Large intestine (tissue), 3 donors: Measurements from ENCODE around the gene PLBD2. TPM values are rescaled to one million over a fixed set of nuclear protein-coding genes. Genes with fewer than 3 reads are reported as not detected.

Experiments
- DNase-seq, 2 donors: peaks; one replicate each; pipeline versions ENCODE4 v3.0.0 to v3.0.0-alpha.2; 2013
- H3K27ac ChIP-seq: one replicate; pipeline ENCODE4 v1.5.1; 2013; ENCODE audit warnings: low read length
- H3K27me3 ChIP-seq: 2 replicates; pipeline ENCODE4 v1.6.1; 2013; ENCODE audit warnings: low read length; ENCODE audit not compliant: control insufficient read depth, insufficient read depth
- H3K36me3 ChIP-seq: 2 replicates; pipeline ENCODE4 v1.6.1; 2013; ENCODE audit warnings: low read length; ENCODE audit not compliant: control insufficient read depth, insufficient read depth
- H3K4me1 ChIP-seq: one replicate; pipeline ENCODE4 v1.6.1; 2013; ENCODE audit warnings: low read length; ENCODE audit not compliant: control insufficient read depth, insufficient read depth
- H3K4me3 ChIP-seq: one replicate; pipeline ENCODE4 v1.5.1; 2013; ENCODE audit warnings: low read length
- H3K9me3 ChIP-seq: one replicate; pipeline ENCODE4 v1.6.1; 2013; ENCODE audit warnings: mild to moderate bottlenecking, low read depth, low read length, moderate library complexity; ENCODE audit not compliant: control insufficient read depth
- WGBS: methylation state at CpG from one replicate; pipeline ENCODE4 v1.1.5; 2013; ENCODE audit warnings: low lambda C conversion rate; ENCODE audit not compliant: insufficient coverage; 5-methylcytosine and 5-hydroxymethylcytosine counted together
- polyA plus RNA-seq: library from polyadenylated mRNA; unstranded; fragments of 120-200 nt; gene quantifications from one replicate; pipeline ENCODE4 v1.2.1, GENCODE V29; 2013

Gene PLBD2
- polyA plus RNA-seq, 1 donor = 21.2 TPM

DNA sequence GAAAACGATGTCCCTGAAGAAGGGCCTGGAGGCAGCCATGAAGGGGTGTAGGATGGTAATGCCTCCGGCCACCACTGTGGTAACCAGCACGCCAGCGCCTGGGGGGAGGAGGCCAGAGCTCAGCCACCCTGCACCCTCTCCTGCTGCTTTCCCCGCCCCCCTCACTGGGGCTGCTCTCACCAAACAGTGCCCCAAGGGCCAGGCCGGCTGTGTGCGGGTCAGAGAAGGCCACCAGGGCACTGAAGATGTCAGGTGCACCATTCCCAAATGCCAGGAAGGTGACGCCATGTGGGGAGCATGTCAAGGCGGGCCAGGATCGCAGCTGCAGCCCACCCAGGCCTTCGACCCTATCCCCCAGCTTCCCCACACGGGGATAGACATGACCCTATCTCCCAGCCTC, 38.0 kb upstream of the PLBD2 start:
- Histone ChIP-seq H3K36me3 (peaks cover 52% of the 10 kb centered on the region), H3K27ac (no peak overlapping the region), H3K9me3 (no peaks in the 10 kb centered on the region), H3K4me1 (no peaks in the 10 kb centered on the region), H3K4me3 (no peak overlapping the region), H3K27me3 (no peaks in the 10 kb centered on the region)
- DNase-seq = no peak
- no CpG with 5 or more reads among the region's 12 CpGs for WGBS

DNA sequence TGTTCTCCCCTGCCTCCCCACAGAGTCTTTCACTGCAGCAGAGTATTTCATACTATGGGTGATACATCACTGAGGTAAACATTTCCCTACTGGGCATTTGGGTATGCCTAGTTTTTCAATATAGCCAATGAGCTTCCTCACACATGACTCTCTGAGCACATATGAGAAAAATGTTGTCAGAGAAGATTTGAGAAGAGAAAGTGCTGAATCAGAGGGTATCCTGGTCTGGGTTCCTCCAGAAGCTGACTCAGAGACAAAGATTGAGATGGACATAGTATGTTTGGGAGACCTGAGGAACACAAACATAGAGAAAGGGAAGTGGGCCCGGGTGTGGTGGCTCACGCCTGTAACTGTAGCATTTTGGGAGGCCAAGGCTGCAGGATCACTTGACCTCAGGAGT, 36.0 kb upstream of the PLBD2 start:
- peaks cover 41% of the 10 kb centered on the region for H3K36me3 ChIP-seq
- no peaks in the 10 kb centered on the region for H3K27me3 ChIP-seq
- no CpG with 5 or more reads among the region's 2 CpGs for WGBS
- no peaks in the 10 kb centered on the region for H3K4me1 ChIP-seq
- no peak overlapping the region for H3K27ac ChIP-seq
- H3K4me3 ChIP-seq = no peak overlapping the region
- no peaks in the 10 kb centered on the region for H3K9me3 ChIP-seq
- no peak for DNase-seq

DNA sequence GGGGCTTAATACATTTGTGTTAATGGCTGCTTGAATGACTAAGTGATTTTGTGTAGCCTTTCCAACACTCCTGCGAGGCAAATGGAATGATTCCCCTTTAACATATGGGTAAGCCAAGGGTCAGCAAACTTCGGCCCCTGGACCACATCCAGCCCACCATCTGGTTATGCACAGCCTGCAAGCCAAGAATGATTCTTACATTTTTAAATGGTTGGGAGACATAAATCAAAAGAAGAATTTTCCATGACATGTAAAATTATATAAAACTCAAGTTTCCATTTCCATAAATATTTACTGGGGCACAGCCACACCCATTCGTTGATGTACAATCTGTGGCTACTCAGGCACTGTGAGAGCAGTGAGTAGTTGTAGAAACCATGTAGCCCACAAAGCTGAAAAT, 32.5 kb upstream of the PLBD2 start:
- WGBS = 83% methylated on average over 1 of the region's 3 CpGs
- peaks cover 41% of the 10 kb centered on the region for H3K36me3 ChIP-seq
- no peak overlapping the region for H3K27ac ChIP-seq
- no peak for DNase-seq
- H3K4me3 ChIP-seq = no peak overlapping the region
- H3K27me3 ChIP-seq = no peaks in the 10 kb centered on the region
- H3K4me1 ChIP-seq = no peaks in the 10 kb centered on the region
- no peaks in the 10 kb centered on the region for H3K9me3 ChIP-seq

DNA sequence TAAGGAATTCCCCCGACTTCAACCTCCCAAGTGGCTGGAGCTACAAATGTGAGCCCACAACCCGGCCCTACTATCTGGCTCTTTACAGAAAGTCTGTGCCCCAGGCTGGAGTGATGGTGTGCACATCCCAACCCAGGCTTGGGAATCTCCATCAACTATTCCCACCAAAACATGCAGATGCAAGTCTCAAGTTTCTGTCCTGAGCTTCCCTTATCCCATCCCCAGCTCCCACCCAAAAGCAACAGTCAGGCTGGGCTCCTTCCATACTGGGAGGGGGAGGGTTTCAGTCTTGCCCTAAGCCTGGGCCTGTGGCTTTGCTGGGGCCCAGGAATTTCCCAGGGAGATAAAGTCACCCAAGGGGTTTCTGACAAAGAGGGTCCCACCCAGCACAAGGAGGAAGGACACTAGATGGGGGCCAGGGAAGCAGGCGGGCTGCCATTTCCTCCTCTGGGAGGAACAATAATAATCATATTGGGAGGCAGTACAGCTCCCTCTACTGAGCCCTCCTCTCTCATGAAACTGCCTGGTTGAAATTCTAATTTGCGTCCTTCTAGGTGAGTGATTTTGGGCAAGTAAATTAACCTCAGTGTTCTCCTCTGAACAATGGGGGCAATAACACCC, 31.5 kb upstream of the PLBD2 start:
- WGBS = 80% methylated on average over 1 of the region's 4 CpGs
- DNase-seq = no peak

DNA sequence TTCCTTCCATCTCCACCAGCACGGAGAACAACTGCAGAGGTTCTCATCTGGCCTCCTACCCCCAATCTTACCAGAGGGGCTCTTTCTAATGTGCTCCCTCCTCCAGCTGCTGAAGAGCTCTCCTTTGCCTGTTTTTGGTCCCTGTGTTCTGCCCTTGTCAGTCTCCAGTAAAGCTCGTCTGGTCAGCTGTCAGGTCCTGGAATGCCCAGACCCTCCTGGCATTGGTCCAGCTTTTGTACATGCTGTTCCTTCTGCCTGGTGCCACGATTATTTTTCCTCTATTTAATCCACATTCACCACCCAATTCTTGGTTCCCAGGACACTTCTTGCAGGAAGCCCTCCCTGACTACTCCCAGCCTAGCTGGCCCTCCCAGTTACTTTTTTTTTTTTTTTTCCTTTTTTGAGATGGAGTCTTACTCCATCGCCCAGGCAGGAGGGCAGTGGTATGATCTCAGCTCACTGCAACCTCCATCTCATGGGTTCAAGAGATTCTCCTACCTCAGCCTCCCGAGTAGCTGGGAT, 30.0 kb upstream of the PLBD2 start:
- no peak for DNase-seq
- peaks cover 35% of the 10 kb centered on the region for H3K36me3 ChIP-seq
- no CpG with 5 or more reads among the region's 5 CpGs for WGBS
- H3K27me3 ChIP-seq = no peaks in the 10 kb centered on the region
- H3K4me1 ChIP-seq = peaks cover 5% of the 10 kb centered on the region
- H3K4me3 ChIP-seq = no peak overlapping the region
- no peak overlapping the region for H3K27ac ChIP-seq
- no peaks in the 10 kb centered on the region for H3K9me3 ChIP-seq

More for the DNA sequence above, 31.5 kb upstream of the PLBD2 start:
- H3K36me3 ChIP-seq = peaks cover 41% of the 10 kb centered on the region
- H3K4me3 ChIP-seq = no peak overlapping the region
- H3K27me3 ChIP-seq = no peaks in the 10 kb centered on the region
- no peak overlapping the region for H3K27ac ChIP-seq
- no peaks in the 10 kb centered on the region for H3K4me1 ChIP-seq
- H3K9me3 ChIP-seq = no peaks in the 10 kb centered on the region

DNA sequence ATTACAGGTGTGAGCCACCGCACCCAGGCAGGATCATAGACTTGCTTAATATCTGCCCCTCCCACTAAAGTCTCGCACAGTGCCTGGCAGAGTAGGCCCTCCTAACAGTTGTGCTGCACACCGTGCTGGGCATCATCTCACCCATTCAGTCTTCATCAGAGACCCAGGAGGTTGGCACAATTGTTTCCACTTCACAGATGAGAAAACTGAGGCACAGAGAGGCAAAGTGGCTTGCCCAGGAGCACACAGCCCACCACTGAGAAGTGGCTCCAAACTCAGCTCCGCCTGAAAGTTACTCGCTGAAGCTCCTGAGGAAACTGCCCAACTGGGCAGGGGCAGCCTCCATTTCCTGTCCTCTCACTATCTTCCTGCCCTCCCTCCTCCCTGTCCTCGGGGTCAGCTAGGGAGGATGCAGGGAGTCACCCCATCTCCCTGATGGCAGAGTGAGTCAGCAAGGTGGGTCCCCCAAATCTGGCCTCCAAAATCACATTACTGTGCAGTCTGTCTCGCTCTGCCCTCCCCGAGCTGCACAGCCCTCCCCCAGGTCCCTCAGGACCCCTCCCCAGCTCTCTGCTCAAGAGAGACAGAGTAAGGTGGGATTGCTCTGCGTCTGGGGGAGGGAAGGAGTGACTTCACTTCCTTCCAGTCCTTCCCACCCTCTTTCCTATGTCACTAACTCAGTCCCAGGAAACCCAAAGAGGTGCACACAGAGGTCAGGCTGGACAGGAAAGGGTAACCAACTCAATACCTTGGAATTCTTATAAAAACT, 29.2 kb upstream of the PLBD2 start:
- Histone ChIP-seq H3K4me3 (no peak overlapping the region), H3K27ac (no peak overlapping the region), H3K4me1 (peaks cover 6% of the 10 kb centered on the region), H3K27me3 (no peaks in the 10 kb centered on the region), H3K9me3 (no peaks in the 10 kb centered on the region), H3K36me3 (peaks cover 35% of the 10 kb centered on the region)
- DNase-seq = no peak
- WGBS = no CpG with 5 or more reads among the region's 9 CpGs

DNA sequence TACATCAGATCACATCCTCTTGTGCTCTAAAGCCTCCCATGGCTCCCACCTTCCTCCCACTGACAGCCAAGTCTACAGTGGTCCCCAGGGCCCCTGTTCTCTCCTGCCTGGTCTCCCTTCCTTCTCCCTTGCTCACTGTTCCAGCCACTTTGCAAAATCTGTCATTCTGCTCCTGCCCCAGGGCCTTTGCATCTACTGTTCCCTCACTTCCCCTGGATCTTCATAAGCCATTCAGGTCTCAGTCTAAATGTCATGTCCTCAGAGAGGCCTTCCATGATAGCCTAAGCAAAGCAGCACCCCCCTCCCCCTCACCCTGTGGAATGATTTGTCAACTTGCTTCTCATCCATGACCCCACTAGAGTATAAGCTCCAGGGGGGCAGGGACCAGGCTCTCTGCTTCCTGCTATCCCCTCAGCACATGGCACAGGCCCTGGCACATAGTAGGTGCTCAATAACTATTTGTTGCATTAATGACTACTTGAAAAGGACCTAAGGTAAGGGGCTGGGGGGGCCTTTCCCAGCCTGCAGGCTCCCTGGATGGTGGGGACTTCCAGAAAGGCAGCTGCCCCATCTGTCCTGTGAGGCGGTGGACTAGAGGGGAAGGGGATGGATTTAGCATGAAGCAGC, 28.5 kb upstream of the PLBD2 start:
- Histone ChIP-seq H3K27me3 (no peaks in the 10 kb centered on the region), H3K36me3 (peaks cover 35% of the 10 kb centered on the region), H3K4me1 (peaks cover 6% of the 10 kb centered on the region), H3K4me3 (no peak overlapping the region), H3K27ac (no peak overlapping the region), H3K9me3 (no peaks in the 10 kb centered on the region)
- no CpG with 5 or more reads among the region's 1 CpG for WGBS
- no peak for DNase-seq

DNA sequence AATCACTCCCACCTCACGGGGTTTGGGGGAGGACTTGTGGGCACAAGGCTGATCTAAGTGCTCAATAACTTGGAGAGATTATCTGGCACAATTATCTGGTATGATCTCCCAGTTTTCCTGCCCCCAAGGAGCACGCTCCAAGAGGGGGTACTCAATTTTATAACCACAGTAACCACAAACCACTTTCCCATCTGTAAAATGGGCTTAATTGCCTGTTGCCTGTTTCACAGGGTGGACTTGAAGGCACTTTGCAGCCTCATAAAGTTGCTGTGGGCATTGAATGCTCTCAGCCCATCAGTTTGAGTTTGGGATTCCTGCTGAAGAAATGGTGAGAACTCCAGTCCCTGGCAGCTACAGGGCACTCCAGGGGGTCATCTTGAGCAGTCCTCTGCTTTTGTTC, 27.9 kb upstream of the PLBD2 start:
- Histone ChIP-seq H3K27me3 (no peaks in the 10 kb centered on the region), H3K27ac (no peak overlapping the region), H3K4me1 (peaks cover 8% of the 10 kb centered on the region), H3K36me3 (peaks cover 35% of the 10 kb centered on the region), H3K9me3 (no peaks in the 10 kb centered on the region), H3K4me3 (no peak overlapping the region)
- DNase-seq = no peak
- no CpG with 5 or more reads among the region's 2 CpGs for WGBS

DNA sequence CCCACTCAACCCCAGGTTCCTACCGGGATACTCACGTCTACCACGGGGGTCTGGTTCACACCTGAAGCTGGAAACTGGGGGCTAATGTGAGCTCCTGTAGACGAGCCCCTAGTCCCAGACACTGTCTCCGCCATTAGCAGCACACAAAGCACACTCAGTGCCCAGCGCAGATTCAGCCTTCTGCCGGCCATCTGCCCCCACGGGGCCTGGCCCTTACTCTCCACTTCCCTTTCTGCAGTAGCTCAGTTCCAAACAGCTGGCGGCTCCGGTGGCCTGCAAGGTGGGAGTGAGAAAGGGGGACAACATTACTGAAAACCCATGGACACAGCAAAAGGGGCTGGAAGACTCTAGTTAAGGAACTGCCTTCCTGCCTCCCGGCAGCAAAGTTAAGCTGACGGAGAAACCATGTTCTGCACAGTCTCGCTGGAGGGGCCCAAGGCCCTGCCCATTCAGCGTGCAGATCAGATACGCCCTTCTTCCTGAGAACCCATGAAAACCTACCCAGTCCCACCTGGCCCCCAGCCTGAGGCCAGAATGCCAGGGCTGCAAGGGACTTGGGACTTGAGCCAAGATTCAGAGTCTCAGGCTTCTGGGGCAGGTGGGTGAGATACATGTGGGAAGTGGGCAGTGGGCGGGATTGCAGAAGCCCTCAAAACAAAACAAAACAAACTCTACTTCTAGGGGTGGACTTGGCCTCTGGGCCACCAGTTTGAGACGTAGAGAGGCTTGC, 25.5 kb upstream of the PLBD2 start:
- Histone ChIP-seq H3K36me3 (peaks cover 33% of the 10 kb centered on the region), H3K9me3 (no peaks in the 10 kb centered on the region), H3K27me3 (no peaks in the 10 kb centered on the region), H3K4me3 (no peak overlapping the region), H3K27ac (no peak overlapping the region), H3K4me1 (peaks cover 8% of the 10 kb centered on the region)
- WGBS = no CpG with 5 or more reads among the region's 17 CpGs
- no peak for DNase-seq

DNA sequence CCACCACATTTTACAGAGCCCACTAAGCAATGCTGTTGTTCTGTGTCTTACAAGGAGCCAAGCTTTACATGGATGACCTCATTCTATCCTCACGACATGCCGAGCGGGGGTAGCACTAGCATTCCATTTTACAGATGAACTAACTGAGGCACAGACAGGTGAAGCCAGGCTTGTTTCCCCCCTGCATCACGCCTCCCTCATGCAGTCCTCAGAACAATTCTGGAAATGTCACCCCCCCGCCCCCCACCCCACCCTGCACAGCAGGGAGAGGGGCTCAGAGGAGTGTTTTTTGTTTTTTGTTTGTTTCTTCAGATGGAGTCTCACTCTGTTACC, 25.0 kb upstream of the PLBD2 start:
- H3K27ac ChIP-seq = no peak overlapping the region
- no CpG with 5 or more reads among the region's 5 CpGs for WGBS
- H3K9me3 ChIP-seq = no peaks in the 10 kb centered on the region
- no peak for DNase-seq
- no peak overlapping the region for H3K4me3 ChIP-seq
- peaks cover 30% of the 10 kb centered on the region for H3K36me3 ChIP-seq
- no peaks in the 10 kb centered on the region for H3K27me3 ChIP-seq
- H3K4me1 ChIP-seq = peaks cover 8% of the 10 kb centered on the region
